CD4-positive, alpha-beta T cell treated with Interleukin-1 beta for 1 hour (primary cell): ENCODE results near the gene UBE2V1.
A peak's percentile ranks its signal among the peaks of the same experiment; 100 is the strongest.

Experiments used
- DNase-seq, 2 donors: peaks; one replicate each; pipeline ENCODE4 v3.0.0-alpha.2; 2020 to 2022

The UBE2V1 gene

DNA sequence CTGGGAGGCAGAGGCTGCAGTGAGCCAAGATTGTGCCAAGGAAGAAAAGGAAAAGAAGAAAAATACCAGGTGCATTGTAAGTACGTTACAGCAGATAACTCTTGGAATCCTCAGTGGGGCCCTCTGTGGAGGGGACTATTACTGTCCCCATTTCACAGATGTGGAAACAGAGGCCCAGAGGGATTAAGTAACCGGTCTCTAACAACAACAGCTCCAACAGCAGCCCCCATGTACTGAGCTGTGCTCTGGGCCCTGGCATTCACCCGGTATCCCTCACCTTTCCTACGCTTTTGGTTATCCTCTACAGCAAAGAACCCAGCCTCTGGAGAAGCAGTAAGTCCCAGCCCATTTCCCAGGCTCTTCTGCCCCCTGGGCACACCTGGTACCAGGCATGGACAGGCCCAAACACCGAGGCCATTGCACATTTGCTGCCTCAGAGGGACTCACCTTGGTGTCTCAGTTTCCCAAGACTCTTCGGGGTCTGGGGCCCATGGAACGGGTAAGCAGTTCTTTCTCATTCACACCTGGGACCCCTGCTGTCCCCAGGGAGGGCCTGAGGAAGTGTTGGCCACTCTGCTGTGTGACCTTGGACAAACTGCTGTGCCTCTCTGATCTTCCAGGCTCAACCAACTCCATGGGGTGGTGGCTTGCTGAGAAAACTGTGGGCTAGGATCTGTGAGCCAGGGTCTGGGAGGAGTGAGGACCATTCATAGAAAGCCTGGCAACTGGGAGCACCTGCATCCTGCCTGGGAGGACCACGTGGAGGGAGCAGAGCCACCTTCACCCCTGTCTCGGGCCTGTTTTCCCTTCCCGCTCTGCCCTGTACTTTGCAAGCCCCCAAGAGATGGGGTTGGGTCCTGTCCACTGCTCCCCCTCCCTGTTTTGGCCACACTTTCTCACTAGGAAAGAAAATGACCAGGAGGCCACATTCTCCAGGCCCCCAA, 70.3 kb downstream of the UBE2V1 start:
- no peak for DNase-seq

DNA sequence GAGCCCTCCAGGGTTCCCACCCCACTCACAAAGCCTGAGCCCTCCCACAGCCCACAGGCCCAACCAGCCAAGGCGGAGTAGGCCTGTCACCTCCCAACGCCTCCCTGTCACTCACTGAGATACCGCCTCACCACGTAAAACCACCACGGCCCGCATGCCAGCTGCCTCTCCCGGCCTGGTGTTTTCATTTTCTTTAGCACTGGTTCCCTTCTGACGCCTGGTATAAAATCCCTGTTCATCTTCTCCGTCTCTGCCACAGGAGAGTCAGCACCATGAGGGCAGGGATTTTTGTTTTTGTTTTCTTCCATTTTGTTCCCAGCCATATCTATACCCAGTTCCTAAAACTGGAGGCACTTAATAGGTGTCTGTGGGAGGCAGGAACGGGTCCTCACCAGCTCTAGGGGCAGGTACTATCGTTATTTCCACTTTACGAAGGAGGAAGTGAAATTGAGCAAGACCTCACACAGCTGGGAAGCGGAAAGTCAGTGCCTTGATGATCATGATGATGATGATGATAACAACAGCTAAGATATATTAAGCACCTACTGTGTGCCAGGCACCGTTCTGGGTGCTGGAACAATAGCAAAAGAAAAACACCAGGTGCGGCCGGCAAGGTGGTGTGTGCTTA, 71.6 kb downstream of the UBE2V1 start:
- peak in 1 of 2 donors; percentile 47 for DNase-seq

DNA sequence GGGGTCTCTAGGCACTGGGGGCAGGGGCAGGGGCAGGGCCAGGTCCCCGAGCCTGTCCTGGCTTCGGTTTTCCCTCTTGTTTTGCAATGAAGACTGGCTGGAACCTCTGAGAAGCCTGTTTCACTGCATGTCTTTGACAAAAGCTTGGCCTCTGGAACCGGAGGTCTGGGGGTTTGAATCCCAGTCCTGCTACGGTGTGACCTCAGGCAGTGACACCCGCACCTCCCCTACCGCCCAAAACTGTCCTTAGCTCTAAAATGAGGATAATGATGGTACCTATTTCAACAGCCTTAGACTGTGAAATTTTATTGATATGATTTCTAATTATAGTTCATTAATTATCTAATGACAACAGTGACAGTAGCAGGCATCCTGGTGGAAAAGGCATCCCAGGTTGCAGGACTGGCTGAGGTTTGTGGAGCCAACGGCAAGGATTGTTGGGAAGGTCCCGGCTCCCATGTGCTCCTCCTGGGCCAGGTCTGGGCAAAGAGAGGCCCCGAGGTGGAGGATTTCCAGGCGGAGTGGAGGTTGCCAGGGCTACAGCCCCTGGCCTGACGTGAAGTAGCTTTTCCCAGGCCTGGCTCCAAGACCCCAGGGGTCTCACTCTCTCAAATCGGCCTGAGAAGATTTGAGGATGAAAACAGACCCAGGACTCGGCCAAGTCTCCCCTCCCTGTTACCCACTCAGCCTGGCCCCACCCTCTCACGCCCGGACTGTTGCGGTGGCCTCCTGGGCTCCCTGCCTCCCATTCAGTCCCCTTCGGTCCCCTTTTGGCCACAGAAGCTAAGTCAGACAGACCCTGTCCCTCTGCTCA, 72.3 kb downstream of the UBE2V1 start:
- DNase-seq, result no peak

DNA sequence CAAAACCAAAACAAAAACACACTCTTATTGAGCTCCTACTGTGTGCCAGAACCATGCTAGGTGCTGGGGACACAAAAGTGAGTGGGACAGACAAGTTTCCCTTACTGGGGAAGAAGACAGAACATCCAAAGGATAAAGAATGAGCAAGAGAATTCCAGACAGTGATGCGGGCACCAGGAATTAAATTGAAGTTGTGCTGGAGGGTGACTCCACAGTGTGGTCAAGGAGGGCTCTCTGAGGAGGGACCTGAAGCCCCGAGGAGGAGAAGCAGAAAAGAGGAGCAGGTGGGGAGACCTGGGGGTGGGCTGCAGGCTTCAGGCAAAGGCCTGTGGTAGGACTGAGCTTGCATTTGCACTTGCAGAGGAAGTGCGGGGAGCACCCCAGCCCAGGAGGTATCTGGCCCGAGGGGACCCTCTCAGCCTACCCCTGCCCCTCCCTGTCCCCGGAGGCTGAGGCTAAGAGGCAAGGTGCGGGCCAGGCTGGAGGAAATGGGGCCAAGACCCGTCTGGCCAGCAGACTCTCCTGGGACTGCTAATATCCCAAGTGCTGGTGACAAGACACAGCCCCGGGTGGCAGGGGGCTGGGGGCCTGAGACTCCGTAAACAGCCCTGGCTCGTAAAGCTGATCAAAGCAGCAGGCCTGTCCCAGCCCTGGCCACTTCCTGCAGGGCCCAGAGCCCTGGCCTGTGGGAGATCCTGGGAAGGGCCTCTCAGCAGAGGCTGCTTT, 73.1 kb downstream of the UBE2V1 start:
- no peak for DNase-seq

DNA sequence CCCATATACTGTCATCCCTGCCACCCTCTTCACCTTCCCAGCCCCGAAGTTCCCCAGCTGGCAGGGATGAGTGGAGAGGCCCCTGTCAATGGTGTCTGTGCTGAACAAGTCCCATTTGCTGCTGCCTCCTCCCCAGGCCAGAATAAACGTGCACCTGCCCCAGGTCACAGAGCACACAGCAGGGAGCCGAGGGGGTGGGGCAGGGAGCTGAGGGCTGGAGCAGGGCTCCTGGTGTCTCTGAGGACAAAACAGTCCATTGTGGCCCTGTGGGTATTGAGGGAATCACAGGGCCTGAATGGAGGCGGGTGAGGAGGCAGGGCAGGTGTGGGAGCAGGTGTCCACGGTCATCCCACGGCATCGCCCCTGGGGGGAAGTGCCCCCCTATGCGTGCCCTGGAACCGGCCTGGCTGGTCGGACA, 74.4 kb downstream of the UBE2V1 start:
- DNase-seq, result no peak

- DNase-seq, result no peak
Observed at GRCh38 chr20:50038169-50038568, 74.8 kb downstream of the UBE2V1 start.

DNA sequence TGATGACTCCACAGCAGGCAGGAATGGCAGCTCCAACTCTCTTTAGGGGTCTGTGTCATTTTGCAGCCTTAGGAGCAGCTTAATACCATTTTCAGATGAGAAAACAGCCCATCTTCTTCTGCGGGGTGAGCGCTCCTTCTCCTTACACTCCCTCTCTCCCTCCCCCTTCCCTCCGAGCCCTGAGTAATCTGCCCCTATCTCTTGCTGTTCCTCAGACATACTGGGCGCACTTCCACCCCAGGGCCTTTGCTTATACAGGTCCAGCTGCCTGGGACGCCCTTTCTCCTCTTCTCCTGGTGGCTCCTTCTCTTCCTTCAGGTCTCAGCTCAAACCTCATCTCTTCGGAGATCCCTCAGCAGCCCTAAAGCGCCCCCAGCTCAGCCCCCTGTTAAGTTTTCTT, 75.4 kb downstream of the UBE2V1 start:
- no peak for DNase-seq

DNA sequence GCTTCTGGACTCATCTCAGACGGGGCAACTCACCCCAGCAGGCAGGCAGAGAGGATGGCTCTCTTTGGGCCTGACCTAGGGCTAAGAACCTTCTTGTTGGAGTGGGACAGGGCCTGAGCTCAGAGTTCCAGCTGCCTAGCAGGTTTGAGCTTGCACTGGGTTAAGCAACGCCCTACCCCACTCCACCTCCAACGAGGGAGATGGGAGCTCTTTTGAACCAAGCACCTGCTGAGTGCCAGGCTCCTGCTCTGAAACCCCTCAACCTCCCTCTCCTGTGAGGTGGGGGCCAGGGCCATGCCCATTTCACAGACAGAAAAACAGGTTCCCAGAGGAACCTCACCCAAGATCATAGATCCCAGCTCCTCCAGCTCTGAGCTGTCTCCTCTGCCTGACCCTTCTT, 75.8 kb downstream of the UBE2V1 start:
- no peak for DNase-seq

DNA sequence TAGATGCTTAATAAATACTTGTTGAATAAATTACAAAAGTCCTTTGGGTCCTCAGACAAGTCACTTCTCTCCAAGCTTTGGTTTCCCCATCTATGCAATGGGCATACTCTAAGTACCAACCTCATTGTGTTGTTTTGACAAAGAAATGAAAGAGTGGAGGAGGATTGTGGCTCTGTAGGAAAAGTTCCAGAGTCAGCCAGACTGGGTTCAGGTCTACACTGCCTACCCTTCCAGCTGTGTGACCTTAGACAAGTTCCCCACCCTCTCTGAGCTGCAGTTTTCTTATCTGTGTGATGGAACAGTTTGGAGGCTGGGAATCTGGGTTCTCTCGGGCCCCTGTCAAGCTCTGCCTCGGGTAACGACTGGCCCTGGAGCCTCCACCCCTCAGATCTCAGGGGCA, 76.2 kb downstream of the UBE2V1 start:
- DNase-seq, result no peak

DNA sequence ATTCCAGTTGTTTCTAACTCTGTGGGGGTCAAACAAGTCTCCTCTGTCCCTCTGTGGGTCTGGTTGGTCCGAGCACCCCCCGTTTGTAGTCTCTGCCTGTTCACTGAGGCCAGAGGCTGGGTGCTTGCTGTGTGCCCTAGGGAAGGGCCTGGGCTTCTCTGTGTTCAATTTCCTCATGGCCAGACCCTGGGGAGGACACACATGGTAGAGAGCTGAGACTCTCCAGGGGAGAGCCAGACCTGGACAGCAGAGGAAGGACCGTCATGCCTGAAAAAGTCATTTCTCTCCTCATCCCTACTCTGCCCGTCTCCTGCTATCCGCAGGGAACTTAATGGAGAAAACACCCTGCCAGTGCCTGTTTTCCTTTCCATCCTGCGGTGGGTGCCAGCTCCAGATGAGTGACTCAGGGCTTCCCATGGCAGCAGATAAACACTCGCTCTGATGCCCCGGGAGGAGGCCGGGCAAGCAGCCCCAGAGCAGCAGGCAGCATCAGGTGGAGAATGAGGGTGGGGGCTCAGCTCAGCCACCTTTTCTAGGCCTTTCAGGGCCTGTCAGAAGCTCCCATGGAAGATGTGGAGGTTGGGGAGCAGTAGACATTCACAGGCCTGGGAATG, 78.3 kb downstream of the UBE2V1 start:
- no peak for DNase-seq

- DNase-seq, result no peak
Observed at GRCh38 chr20:50032955-50033666, 79.8 kb downstream of the UBE2V1 start.
